Heart left ventricle (tissue), 13 donors: ENCODE measurements around the gene IL15.

ENCODE experiments used
- POLR2A ChIP-seq, 2 donors: fragments of 450-650 bp; IDR thresholded peaks; one replicate each; pipeline ENCODE4 v1.6.1; 2017; ENCODE audit warnings: antibody characterized with exemption in 2 of 2, mild to moderate bottlenecking in 2 of 2, moderate library complexity in 2 of 2
- TF ChIP-seq, protein P1 (sequence below), 12 donors: fragments of 200-600 bp; sonication (generic) in 4 of 12; IDR thresholded peaks; one replicate each; pipeline versions ENCODE4 v1.5.0 to v1.8.0; 2018 to 2022; ENCODE audit warnings: antibody characterized with exemption in 12 of 12, mild to moderate bottlenecking in 5 of 12
- donor health status: ischemic (EF 13 %, LVEDD 7.1; RV severe dilation, severe dysfunction).
- donor health status: DM: no; HTN: yes; CAD: no.
- donor health status: DM: no; HTN: no; CAD: no.
- donor health status: ischemic (EF 25% LVEDD 6.9; RV normal size, moderate dysfunction).
- donor health status: ischemic (EF 25% LVEDD 5.7; RV mildly dilated, moderate dysfunction).
- donor health status: ischemic (EF 35%, LVEDD 5.7; RV mildly dilated, moderate dysfunction).
- donor health status: nonischemic (EF 11% LVEDD 7.7; RV severe dilation, severe dysfunction).
- donor health status: DM: yes; HTN: yes; CAD: no.
- donor health status: PGD.
- donor health status: ischemic (EF 29% LVEDD 5.4; RV normal size, mild dysfunction).
- donor health status: nonischemic (EF 23%, LVEDD 6.1; RV moderate dilation, normal function).

DNA sequence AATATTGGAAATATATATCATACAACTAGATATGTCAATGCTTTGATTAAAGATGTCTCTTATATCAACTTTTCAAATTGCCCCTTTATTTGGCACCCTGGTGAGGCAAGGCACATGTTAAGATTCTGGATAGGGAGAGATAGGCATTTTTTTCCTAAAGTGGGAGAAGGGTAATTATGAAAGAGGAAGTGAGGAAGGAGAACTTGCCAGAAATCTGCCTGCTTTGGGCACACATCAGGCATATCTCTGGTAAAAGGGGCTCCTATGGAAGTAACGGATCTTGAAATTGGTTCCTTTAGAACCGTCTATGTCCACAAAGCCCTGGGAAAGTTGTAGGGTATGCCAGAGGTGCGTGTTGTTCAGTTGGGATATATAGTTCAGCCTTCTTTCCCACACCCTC is 5.7 kb downstream of the IL15 start:
- TF ChIP-seq, protein P1, sequence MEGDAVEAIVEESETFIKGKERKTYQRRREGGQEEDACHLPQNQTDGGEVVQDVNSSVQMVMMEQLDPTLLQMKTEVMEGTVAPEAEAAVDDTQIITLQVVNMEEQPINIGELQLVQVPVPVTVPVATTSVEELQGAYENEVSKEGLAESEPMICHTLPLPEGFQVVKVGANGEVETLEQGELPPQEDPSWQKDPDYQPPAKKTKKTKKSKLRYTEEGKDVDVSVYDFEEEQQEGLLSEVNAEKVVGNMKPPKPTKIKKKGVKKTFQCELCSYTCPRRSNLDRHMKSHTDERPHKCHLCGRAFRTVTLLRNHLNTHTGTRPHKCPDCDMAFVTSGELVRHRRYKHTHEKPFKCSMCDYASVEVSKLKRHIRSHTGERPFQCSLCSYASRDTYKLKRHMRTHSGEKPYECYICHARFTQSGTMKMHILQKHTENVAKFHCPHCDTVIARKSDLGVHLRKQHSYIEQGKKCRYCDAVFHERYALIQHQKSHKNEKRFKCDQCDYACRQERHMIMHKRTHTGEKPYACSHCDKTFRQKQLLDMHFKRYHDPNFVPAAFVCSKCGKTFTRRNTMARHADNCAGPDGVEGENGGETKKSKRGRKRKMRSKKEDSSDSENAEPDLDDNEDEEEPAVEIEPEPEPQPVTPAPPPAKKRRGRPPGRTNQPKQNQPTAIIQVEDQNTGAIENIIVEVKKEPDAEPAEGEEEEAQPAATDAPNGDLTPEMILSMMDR (IDR thresholded peaks at IDR 0.05): no peak
- no peak for TF ChIP-seq POLR2A (IDR thresholded peaks at IDR 0.05)
